Loucy (cell line): ENCODE results near the gene RBM15B.
"Not testable (repeated sequence)": the region's sequence is repeated elsewhere in the genome, so short reads cannot be mapped to it uniquely, and the experiment has no call there.

Experiments used
- H2AFZ ChIP-seq: fragments of 200-600 bp; sonication (generic); 2 replicates; pipeline ENCODE4 v1.6.0; 2016; ENCODE audit warnings: antibody characterized with exemption, mild to moderate bottlenecking, low read length, moderate library complexity
- H3F3A ChIP-seq: fragments of 200-600 bp; 2 replicates; pipeline ENCODE4 v1.6.0; 2016; ENCODE audit warnings: antibody characterized with exemption, low read depth, mild to moderate bottlenecking
- H3K27me3 ChIP-seq: fragments of 200-600 bp; sonication (generic); 2 replicates; pipeline ENCODE4 v1.6.1; 2014; ENCODE audit warnings: low read length, mild to moderate bottlenecking; ENCODE audit not compliant: insufficient read depth, poor library complexity, severe bottlenecking
- H3K36me3 ChIP-seq: fragments of 200-600 bp; sonication (generic); 2 replicates; pipeline ENCODE4 v1.6.1; 2016; ENCODE audit warnings: low read length; ENCODE audit not compliant: insufficient read depth
- H3K4me1 ChIP-seq: fragments of 200-600 bp; sonication (generic); 2 replicates; pipeline ENCODE4 v1.5.1; 2014; ENCODE audit warnings: low read length, mild to moderate bottlenecking; ENCODE audit not compliant: insufficient read depth, poor library complexity, severe bottlenecking
- H3K4me2 ChIP-seq: fragments of 200-600 bp; sonication (generic); 2 replicates; pipeline ENCODE4 v1.6.0; 2014; ENCODE audit warnings: antibody characterized with exemption, low read length, low read depth, mild to moderate bottlenecking; ENCODE audit not compliant: poor library complexity, severe bottlenecking
- H3K4me3 ChIP-seq: fragments of 200-600 bp; sonication (generic); 2 replicates; pipeline ENCODE4 v1.5.1; 2014; ENCODE audit warnings: low read length, mild to moderate bottlenecking, mixed read lengths; ENCODE audit not compliant: poor library complexity, severe bottlenecking
- H3K79me2 ChIP-seq: fragments of 200-600 bp; sonication (generic); 2 replicates; pipeline ENCODE4 v1.6.1; 2014; ENCODE audit warnings: low read length; ENCODE audit not compliant: insufficient read depth
- H3K9ac ChIP-seq: fragments of 200-600 bp; sonication (generic); 2 replicates; pipeline ENCODE4 v1.6.0; 2014; ENCODE audit warnings: mild to moderate bottlenecking, low read depth, low read length, moderate library complexity; ENCODE audit not compliant: poor library complexity, severe bottlenecking
- H3K9me2 ChIP-seq: fragments of 200-600 bp; sonication (generic); replicated peaks from 2 replicates; pipeline ENCODE4 v1.6.1; 2016; ENCODE audit warnings: low read depth, low read length, mixed read lengths
- H3K9me3 ChIP-seq: fragments of 200-600 bp; sonication (generic); 2 replicates; pipeline ENCODE4 v1.6.1; 2014; ENCODE audit warnings: mild to moderate bottlenecking, antibody characterized with exemption, low read length, low read depth; ENCODE audit not compliant: insufficient read depth
- H4K20me1 ChIP-seq: fragments of 200-600 bp; sonication (generic); 2 replicates; pipeline ENCODE4 v1.6.0; 2014; ENCODE audit warnings: antibody characterized with exemption, low read length, mild to moderate bottlenecking; ENCODE audit not compliant: insufficient read depth, poor library complexity, severe bottlenecking
- CTCF ChIP-seq: fragments of 200-600 bp; sonication (generic); conservative IDR thresholded peaks from 2 replicates; pipeline ENCODE4 v1.5.1; 2014; ENCODE audit warnings: mild to moderate bottlenecking, antibody characterized with exemption, low read length
- EZH2phosphoT487 ChIP-seq: fragments of 200-600 bp; IDR thresholded peaks from 2 replicates; pipeline ENCODE4 v1.6.1; 2018; ENCODE audit warnings: antibody characterized with exemption, mild to moderate bottlenecking, moderate library complexity, borderline replicate concordance

RBM15B gene

GRCh38 chr3:51386159-51386851, 4.8 kb upstream of the RBM15B start:
- TF ChIP-seq CTCF (peak; percentile 15; the same call in 1 of the 2 replicates), EZH2phosphoT487 (no peak)

GRCh38 chr3:51386852-51387229, 4.2 kb upstream of the RBM15B start:
- peak overlapping the region; percentile 84 for H3K4me2 ChIP-seq
- H3K27me3 ChIP-seq = no peaks in the 10 kb centered on the region
- TF ChIP-seq CTCF (no peak), EZH2phosphoT487 (no peak)
- H3K9me2 ChIP-seq = no peaks in the 10 kb centered on the region
- H2AFZ ChIP-seq = no peak overlapping the region
- peaks cover 47% of the 10 kb centered on the region for H3K4me1 ChIP-seq
- no peaks in the 10 kb centered on the region for H3K9me3 ChIP-seq
- H3K79me2 ChIP-seq = peaks cover 79% of the 10 kb centered on the region
- peaks cover 16% of the 10 kb centered on the region; the same call in 1 of the 2 replicates for H3K36me3 ChIP-seq
- H3K9ac ChIP-seq = peak overlapping the region; percentile 97
- peak overlapping the region; percentile 97 for H3K4me3 ChIP-seq
- H3F3A ChIP-seq = peaks cover 4% of the 10 kb centered on the region; the same call in 1 of the 2 replicates
- H4K20me1 ChIP-seq = peaks cover 44% of the 10 kb centered on the region

More at GRCh38 chr3:51386159-51386851, 4.8 kb upstream of the RBM15B start:
- Histone ChIP-seq H3K9ac (peak overlapping the region; percentile 97), H3K9me2 (no peaks in the 10 kb centered on the region), H3K4me3 (peak overlapping the region; percentile 97), H3K4me1 (peaks cover 47% of the 10 kb centered on the region), H3K79me2 (peaks cover 74% of the 10 kb centered on the region), H3F3A (peaks cover 4% of the 10 kb centered on the region; the same call in 1 of the 2 replicates), H3K36me3 (peaks cover 16% of the 10 kb centered on the region; the same call in 1 of the 2 replicates), H4K20me1 (peaks cover 43% of the 10 kb centered on the region), H3K9me3 (no peaks in the 10 kb centered on the region), H2AFZ (no peak overlapping the region), H3K27me3 (no peaks in the 10 kb centered on the region), H3K4me2 (peak overlapping the region; percentile 84)

GRCh38 chr3:51387281-51387680, 3.8 kb upstream of the RBM15B start:
- not testable (repeated sequence) for H2AFZ ChIP-seq, H3K27me3 ChIP-seq, H3K9me2 ChIP-seq, H3F3A ChIP-seq, H3K9me3 ChIP-seq
- peaks cover 16% of the 10 kb centered on the region; the same call in 1 of the 2 replicates for H3K36me3 ChIP-seq
- H3K4me1 ChIP-seq = peaks cover 50% of the 10 kb centered on the region
- peak overlapping the region; percentile 84 for H3K4me2 ChIP-seq
- H3K4me3 ChIP-seq = peak overlapping the region; percentile 97
- H3K9ac ChIP-seq = peak overlapping the region; percentile 97
- H4K20me1 ChIP-seq = peaks cover 49% of the 10 kb centered on the region
- peaks cover 83% of the 10 kb centered on the region for H3K79me2 ChIP-seq
